ENCODE data around the gene MICALL2.
"Not testable (repeated sequence)": the region's sequence is repeated elsewhere in the genome, so short reads cannot be mapped to it uniquely, and the experiment has no call there.

The MICALL2 gene

GRCh38 chr7:1450987-1451386 is 8.3 kb downstream of the MICALL2 start:
- Histone ChIP-seq H3K27ac (ENCODE audit: low read length) (no peak overlapping the region), H3K9me3 (ENCODE audit: insufficient read depth, low read depth, low read length) (no peaks in the 10 kb centered on the region), H3K36me3 (ENCODE audit: insufficient read depth, low read depth, low read length) (no peaks in the 10 kb centered on the region), H3K9ac (ENCODE audit: low read depth, low read length) (no peak overlapping the region), H3K4me3 (ENCODE audit: low read length) (no peak overlapping the region), H3K27me3 (ENCODE audit: insufficient read depth, low read length) (no peaks in the 10 kb centered on the region), H3K4me1 (ENCODE audit: insufficient read depth, low read length) (no peaks in the 10 kb centered on the region)

DNA sequence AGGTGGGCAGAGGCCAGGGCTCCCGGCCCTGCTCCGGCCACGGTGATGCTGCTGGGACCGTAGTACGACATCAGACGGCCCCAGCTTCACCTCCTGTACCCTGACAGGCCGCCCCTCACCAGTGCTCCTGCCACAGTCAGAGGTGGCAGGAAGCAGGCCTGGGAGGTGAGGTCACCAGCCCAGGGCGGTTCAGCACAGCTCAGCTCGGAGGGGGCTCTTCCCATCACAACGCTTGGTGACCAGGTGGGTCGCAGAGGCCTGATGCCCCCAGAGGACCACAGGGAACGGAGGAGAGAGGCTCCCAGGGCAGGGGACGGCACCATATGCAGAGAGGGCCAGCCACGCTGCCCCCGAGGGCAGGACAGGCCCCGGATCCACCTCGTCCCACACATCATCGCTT is 8.8 kb downstream of the MICALL2 start:
- no peak overlapping the region for H3K27ac ChIP-seq (ENCODE audit: low read length)
- H3K4me3 ChIP-seq (ENCODE audit: low read length) = no peak overlapping the region
- H3K36me3 ChIP-seq (ENCODE audit: insufficient read depth, low read depth, low read length) = no peaks in the 10 kb centered on the region
- H3K9ac ChIP-seq (ENCODE audit: low read depth, low read length) = no peak overlapping the region
- H3K9me3 ChIP-seq (ENCODE audit: insufficient read depth, low read depth, low read length) = no peaks in the 10 kb centered on the region
- H3K27me3 ChIP-seq (ENCODE audit: insufficient read depth, low read length) = no peaks in the 10 kb centered on the region
- H3K4me1 ChIP-seq (ENCODE audit: insufficient read depth, low read length) = no peaks in the 10 kb centered on the region

- Histone ChIP-seq H3K4me3 (ENCODE audit: low read length) (no peak overlapping the region), H3K4me1 (ENCODE audit: insufficient read depth, low read length) (no peaks in the 10 kb centered on the region), H3K36me3 (ENCODE audit: insufficient read depth, low read depth, low read length) (no peaks in the 10 kb centered on the region), H3K27me3 (ENCODE audit: insufficient read depth, low read length) (no peaks in the 10 kb centered on the region), H3K9ac (ENCODE audit: low read depth, low read length) (no peak overlapping the region), H3K27ac (ENCODE audit: low read length) (no peak overlapping the region), H3K9me3 (ENCODE audit: insufficient read depth, low read depth, low read length) (no peaks in the 10 kb centered on the region)
Observed at GRCh38 chr7:1449951-1450350, 9.3 kb downstream of the MICALL2 start.

- no peaks in the 10 kb centered on the region for H3K4me1 ChIP-seq (ENCODE audit: insufficient read depth, low read length)
- H3K4me3 ChIP-seq (ENCODE audit: low read length) = no peak overlapping the region
- no peaks in the 10 kb centered on the region for H3K27me3 ChIP-seq (ENCODE audit: insufficient read depth, low read length)
- no peak overlapping the region for H3K27ac ChIP-seq (ENCODE audit: low read length)
- no peak overlapping the region for H3K9ac ChIP-seq (ENCODE audit: low read depth, low read length)
- H3K9me3 ChIP-seq (ENCODE audit: insufficient read depth, low read depth, low read length) = no peaks in the 10 kb centered on the region
- H3K36me3 ChIP-seq (ENCODE audit: insufficient read depth, low read depth, low read length) = no peaks in the 10 kb centered on the region
Observed at GRCh38 chr7:1449501-1449900, 9.8 kb downstream of the MICALL2 start.

DNA sequence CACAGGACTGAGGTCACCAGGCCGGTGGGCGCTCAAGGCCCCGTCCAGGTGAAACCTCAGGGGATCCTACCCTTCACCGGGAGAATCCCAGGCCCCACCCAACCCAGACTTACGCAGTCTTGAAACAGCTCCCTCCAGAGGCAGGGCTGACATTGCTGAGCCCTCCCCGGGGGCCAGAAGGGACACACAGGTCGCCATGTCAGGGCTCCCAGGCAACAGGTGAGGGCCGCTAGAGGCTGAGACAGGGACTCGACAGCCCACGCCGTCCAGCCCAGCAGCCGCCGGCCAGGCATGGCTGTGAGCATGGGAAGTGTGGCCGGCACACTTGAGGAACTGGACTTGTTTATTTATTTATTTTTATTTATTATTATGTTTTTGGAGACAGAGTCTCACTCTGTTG is 10.3 kb downstream of the MICALL2 start:
- Histone ChIP-seq H3K4me1 (ENCODE audit: insufficient read depth, low read length) (no peaks in the 10 kb centered on the region), H3K27ac (ENCODE audit: low read length) (no peak overlapping the region), H3K36me3 (ENCODE audit: insufficient read depth, low read depth, low read length) (no peaks in the 10 kb centered on the region), H3K4me3 (ENCODE audit: low read length) (no peak overlapping the region), H3K9me3 (ENCODE audit: insufficient read depth, low read depth, low read length) (no peaks in the 10 kb centered on the region), H3K9ac (ENCODE audit: low read depth, low read length) (no peak overlapping the region), H3K27me3 (ENCODE audit: insufficient read depth, low read length) (no peaks in the 10 kb centered on the region)

- Histone ChIP-seq H3K4me1 (ENCODE audit: insufficient read depth, low read length) (no peaks in the 10 kb centered on the region), H3K36me3 (ENCODE audit: insufficient read depth, low read depth, low read length) (no peaks in the 10 kb centered on the region), H3K27me3 (ENCODE audit: insufficient read depth, low read length) (no peaks in the 10 kb centered on the region), H3K9ac (ENCODE audit: low read depth, low read length) (no peak overlapping the region), H3K27ac (ENCODE audit: low read length) (no peak overlapping the region), H3K4me3 (ENCODE audit: low read length) (no peak overlapping the region), H3K9me3 (ENCODE audit: insufficient read depth, low read depth, low read length) (no peaks in the 10 kb centered on the region)
Observed at GRCh38 chr7:1447551-1448244, 11.6 kb downstream of the MICALL2 start.

DNA sequence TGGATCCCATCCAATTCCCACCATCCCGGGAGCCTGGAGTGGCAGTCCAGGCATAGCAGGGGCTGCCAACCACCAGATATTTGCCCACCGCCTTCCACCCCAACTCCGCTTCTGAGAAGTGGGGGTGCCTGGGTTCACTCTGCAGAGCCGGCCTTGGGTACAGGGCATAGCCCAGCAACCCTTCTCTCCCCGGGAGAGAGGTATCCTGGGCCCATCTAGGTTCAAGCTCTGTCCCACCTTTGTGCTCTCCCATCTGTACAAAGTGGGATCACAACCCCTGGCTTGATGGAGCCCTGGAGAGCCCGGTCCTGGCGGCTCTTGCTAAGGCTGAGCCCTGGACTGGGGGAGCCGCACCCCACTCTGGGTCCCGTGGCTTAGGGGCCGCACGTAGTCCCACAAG is 12.2 kb downstream of the MICALL2 start:
- H3K27ac ChIP-seq (ENCODE audit: low read length) = no peak overlapping the region
- no peaks in the 10 kb centered on the region for H3K9me3 ChIP-seq (ENCODE audit: insufficient read depth, low read depth, low read length)
- no peak overlapping the region for H3K4me3 ChIP-seq (ENCODE audit: low read length)
- no peaks in the 10 kb centered on the region for H3K27me3 ChIP-seq (ENCODE audit: insufficient read depth, low read length)
- no peaks in the 10 kb centered on the region for H3K4me1 ChIP-seq (ENCODE audit: insufficient read depth, low read length)
- H3K36me3 ChIP-seq (ENCODE audit: insufficient read depth, low read depth, low read length) = no peaks in the 10 kb centered on the region
- no peak overlapping the region for H3K9ac ChIP-seq (ENCODE audit: low read depth, low read length)

DNA sequence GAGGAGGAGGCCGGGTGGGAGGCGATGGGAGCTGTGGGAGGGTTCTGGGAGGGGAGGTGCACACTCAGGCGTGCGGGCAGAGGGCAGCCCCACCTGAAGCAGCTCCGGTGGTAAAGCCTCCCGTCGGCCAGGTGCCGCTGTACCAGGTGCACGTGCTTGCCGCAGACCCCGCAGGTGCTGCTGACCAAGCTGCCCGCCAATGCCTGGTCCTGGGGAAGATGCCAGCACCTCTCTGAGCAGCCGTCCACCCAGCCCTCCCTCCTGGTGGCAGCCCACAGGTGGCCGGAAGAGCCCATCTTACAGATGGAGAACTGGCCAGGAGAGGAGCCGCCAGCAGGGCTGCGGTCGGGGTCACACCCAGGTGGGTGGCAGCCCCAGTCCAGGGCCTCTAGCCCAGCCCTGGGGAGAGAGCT is 12.6 kb downstream of the MICALL2 start:
- no peaks in the 10 kb centered on the region for H3K4me1 ChIP-seq (ENCODE audit: insufficient read depth, low read length)
- H3K27ac ChIP-seq (ENCODE audit: low read length) = no peak overlapping the region
- no peak overlapping the region for H3K4me3 ChIP-seq (ENCODE audit: low read length)
- no peaks in the 10 kb centered on the region for H3K36me3 ChIP-seq (ENCODE audit: insufficient read depth, low read depth, low read length)
- no peak overlapping the region for H3K9ac ChIP-seq (ENCODE audit: low read depth, low read length)
- H3K27me3 ChIP-seq (ENCODE audit: insufficient read depth, low read length) = no peaks in the 10 kb centered on the region
- no peaks in the 10 kb centered on the region for H3K9me3 ChIP-seq (ENCODE audit: insufficient read depth, low read depth, low read length)

DNA sequence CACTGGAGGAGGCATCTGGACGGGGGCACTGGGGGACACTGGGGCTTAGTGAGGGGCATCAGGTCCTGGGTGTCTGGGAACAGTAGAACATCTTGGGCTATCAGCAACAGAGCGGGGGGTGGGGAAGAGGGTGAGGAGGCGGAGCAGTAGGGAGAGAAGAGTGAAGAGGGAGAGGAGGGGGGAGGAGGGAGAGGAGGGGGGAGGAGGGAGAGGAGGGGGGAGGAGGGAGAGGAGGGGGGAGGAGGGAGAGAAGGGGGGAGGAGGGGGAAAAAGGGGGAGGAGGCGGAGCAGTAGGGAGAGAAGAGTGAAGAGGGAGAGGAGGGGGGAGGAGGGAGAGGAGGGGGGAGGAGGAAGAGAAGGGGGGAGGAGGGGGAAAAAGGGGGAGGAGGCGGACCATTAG is 13.2 kb downstream of the MICALL2 start:
- not testable (repeated sequence) for H3K9ac ChIP-seq (ENCODE audit: low read depth, low read length); H3K27me3 ChIP-seq (ENCODE audit: insufficient read depth, low read length); H3K27ac ChIP-seq (ENCODE audit: low read length); H3K36me3 ChIP-seq (ENCODE audit: insufficient read depth, low read depth, low read length); H3K4me1 ChIP-seq (ENCODE audit: insufficient read depth, low read length); H3K9me3 ChIP-seq (ENCODE audit: insufficient read depth, low read depth, low read length); H3K4me3 ChIP-seq (ENCODE audit: low read length)

GRCh38 chr7:1445341-1445740 is 13.9 kb downstream of the MICALL2 start:
- Histone ChIP-seq H3K36me3 (ENCODE audit: insufficient read depth, low read depth, low read length) (no peaks in the 10 kb centered on the region), H3K4me3 (ENCODE audit: low read length) (no peak overlapping the region), H3K27me3 (ENCODE audit: insufficient read depth, low read length) (no peaks in the 10 kb centered on the region), H3K27ac (ENCODE audit: low read length) (no peak overlapping the region), H3K9ac (ENCODE audit: low read depth, low read length) (no peak overlapping the region), H3K9me3 (ENCODE audit: insufficient read depth, low read depth, low read length) (no peaks in the 10 kb centered on the region), H3K4me1 (ENCODE audit: insufficient read depth, low read length) (no peaks in the 10 kb centered on the region)

GRCh38 chr7:1444925-1445322 is 14.3 kb downstream of the MICALL2 start:
- H3K9ac ChIP-seq (ENCODE audit: low read depth, low read length) = no peak overlapping the region
- H3K4me1 ChIP-seq (ENCODE audit: insufficient read depth, low read length) = no peaks in the 10 kb centered on the region
- H3K27ac ChIP-seq (ENCODE audit: low read length) = no peak overlapping the region
- no peaks in the 10 kb centered on the region for H3K27me3 ChIP-seq (ENCODE audit: insufficient read depth, low read length)
- no peaks in the 10 kb centered on the region for H3K36me3 ChIP-seq (ENCODE audit: insufficient read depth, low read depth, low read length)
- H3K9me3 ChIP-seq (ENCODE audit: insufficient read depth, low read depth, low read length) = no peaks in the 10 kb centered on the region
- no peak overlapping the region for H3K4me3 ChIP-seq (ENCODE audit: low read length)

- no peak overlapping the region for H3K9ac ChIP-seq (ENCODE audit: low read depth, low read length)
- no peaks in the 10 kb centered on the region for H3K9me3 ChIP-seq (ENCODE audit: insufficient read depth, low read depth, low read length)
- H3K27ac ChIP-seq (ENCODE audit: low read length) = no peak overlapping the region
- no peaks in the 10 kb centered on the region for H3K4me1 ChIP-seq (ENCODE audit: insufficient read depth, low read length)
- no peaks in the 10 kb centered on the region for H3K27me3 ChIP-seq (ENCODE audit: insufficient read depth, low read length)
- no peak overlapping the region for H3K4me3 ChIP-seq (ENCODE audit: low read length)
- no peaks in the 10 kb centered on the region for H3K36me3 ChIP-seq (ENCODE audit: insufficient read depth, low read depth, low read length)
Observed at GRCh38 chr7:1444214-1444924, 14.9 kb downstream of the MICALL2 start.
